Astrocyte of the spinal cord (primary cell): ENCODE measurements around the gene EVPLL.
"Not testable (repeated sequence)": the region's sequence is repeated elsewhere in the genome, so short reads cannot be mapped to it uniquely, and the experiment has no call there.

Source experiments
- DNase-seq: peaks from one replicate; pipeline ENCODE4 v3.0.0; 2011; ENCODE audit warnings: low read depth, low spot score
- H3K4me3 ChIP-seq: 2 replicates; pipeline ENCODE4 v1.5.1; 2011; ENCODE audit warnings: low read depth, mild to moderate bottlenecking, low read length, moderate library complexity
- CTCF ChIP-seq: IDR thresholded peaks from 2 replicates; pipeline ENCODE4 v1.5.1; 2012; ENCODE audit warnings: low read depth, mild to moderate bottlenecking, low read length, inconsistent platforms
- in situ Hi-C: cut with HindIII; loops from 2 replicates; pipeline ENCODE4 v1.10.0; 2017; ENCODE audit warnings: low sequenced_read_pairs

Gene EVPLL

GRCh38 chr17:18379246-18380146, 1.9 kb downstream of the EVPLL start:
- in situ Hi-C loops, result no loop called here
- TF ChIP-seq CTCF, result no peak
- no peak for DNase-seq
- no peak overlapping the region for H3K4me3 ChIP-seq

GRCh38 chr17:18380471-18381157, 3.0 kb downstream of the EVPLL start:
- no peak for TF ChIP-seq CTCF
- in situ Hi-C loops, result no loop called here
- no peak for DNase-seq

GRCh38 chr17:18381158-18381952, 3.8 kb downstream of the EVPLL start:
- in situ Hi-C loops, result no loop called here
- no peak for TF ChIP-seq CTCF
- H3K4me3 ChIP-seq, result no peak overlapping the region
- DNase-seq, result no peak

More at GRCh38 chr17:18380471-18381157, 3.0 kb downstream of the EVPLL start:
- H3K4me3 ChIP-seq, result no peak overlapping the region

- no peak for TF ChIP-seq CTCF
- in situ Hi-C loops, result no loop called here
- H3K4me3 ChIP-seq, result no peak overlapping the region
- DNase-seq, result no peak
These were observed 4.3 kb downstream of the EVPLL start for GRCh38 chr17:18381953-18382245.

GRCh38 chr17:18382441-18383078, 5.0 kb downstream of the EVPLL start:
- no peak for DNase-seq
- H3K4me3 ChIP-seq, result no peak overlapping the region
- in situ Hi-C loops, result no loop called here
- no peak for TF ChIP-seq CTCF

GRCh38 chr17:18383079-18383481, 5.5 kb downstream of the EVPLL start:
- in situ Hi-C loops, H3K4me3 ChIP-seq, DNase-seq: not testable (repeated sequence)

- H3K4me3 ChIP-seq, in situ Hi-C loops, DNase-seq: not testable (repeated sequence)
These were observed 6.7 kb downstream of the EVPLL start for GRCh38 chr17:18384271-18384670.

GRCh38 chr17:18387583-18387982, 10.0 kb downstream of the EVPLL start:
- in situ Hi-C loops, DNase-seq, H3K4me3 ChIP-seq: not testable (repeated sequence)

- in situ Hi-C loops, result not testable (repeated sequence)
These were observed 10.7 kb downstream of the EVPLL start for GRCh38 chr17:18388266-18388665.

GRCh38 chr17:18388728-18389127, 11.2 kb downstream of the EVPLL start:
- DNase-seq, H3K4me3 ChIP-seq, in situ Hi-C loops: not testable (repeated sequence)

More at GRCh38 chr17:18388266-18388665, 10.7 kb downstream of the EVPLL start:
- H3K4me3 ChIP-seq, DNase-seq: not testable (repeated sequence)
